MG63 (cell line): ENCODE results near the gene NTRK2. TPM values are rescaled to one million over a fixed set of nuclear protein-coding genes. Genes with fewer than 3 reads are reported as not detected.
"Not testable (repeated sequence)": the region's sequence is repeated elsewhere in the genome, so short reads cannot be mapped to it uniquely, and the experiment has no call there.

Experiments used
- DNase-seq: peaks from one replicate; pipeline ENCODE4 v3.0.0-alpha.2; 2020
- H3K27me3 ChIP-seq: fragments of 250-450 bp; sonication (Bioruptor Pico); 2 replicates; pipeline ENCODE4 v1.5.1; 2020; ENCODE audit warnings: mild to moderate bottlenecking, moderate library complexity
- H3K36me3 ChIP-seq: fragments of 250-450 bp; sonication (Bioruptor Pico); 2 replicates; pipeline ENCODE4 v1.5.1; 2020; ENCODE audit warnings: mild to moderate bottlenecking, moderate library complexity
- H3K4me3 ChIP-seq: fragments of 250-450 bp; sonication (Bioruptor Pico); 2 replicates; pipeline ENCODE4 v1.5.1; 2020; ENCODE audit warnings: mild to moderate bottlenecking, moderate library complexity
- H3K9me3 ChIP-seq: fragments of 250-450 bp; sonication (Bioruptor Pico); 2 replicates; pipeline ENCODE4 v1.5.1; 2020; ENCODE audit warnings: mild to moderate bottlenecking, moderate library complexity
- total RNA-seq: library from RNA; depleted of rRNA; stranded (reverse); fragments of >200 nt; shearing (Covaris generic); gene quantifications from 2 replicates; pipeline ENCODE4 v1.2.3, GENCODE V29; 2014; ENCODE audit warnings: low replicate concordance

Gene NTRK2
- total RNA-seq, 1 experiment from 2014 or later, result not detected

DNA sequence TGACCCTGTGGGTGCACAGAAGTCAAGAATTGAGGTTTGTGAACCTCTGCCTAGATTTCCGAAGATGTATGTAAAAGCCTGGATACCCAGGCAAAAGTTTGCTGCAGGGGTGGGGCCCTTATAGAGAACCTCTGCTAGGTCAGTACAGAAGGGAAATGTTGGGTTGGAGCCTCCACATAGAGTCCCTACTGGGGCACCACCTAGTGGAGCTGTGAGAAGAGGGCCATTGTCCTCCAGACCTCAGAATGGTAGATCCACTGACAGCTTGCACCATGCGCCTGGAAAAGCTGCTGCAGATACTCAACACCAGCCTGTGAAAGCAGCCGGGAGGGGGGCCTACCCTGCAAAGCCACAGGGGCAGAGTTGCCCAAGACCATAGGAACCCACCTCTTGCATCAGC, 399.9 kb downstream of the NTRK2 start:
- not testable (repeated sequence) for H3K27me3 ChIP-seq, H3K36me3 ChIP-seq, H3K9me3 ChIP-seq, DNase-seq, H3K4me3 ChIP-seq
